HAP-1 (cell line): ENCODE measurements around the gene MAEA.
"Not testable (repeated sequence)": the region's sequence is repeated elsewhere in the genome, so short reads cannot be mapped to it uniquely, and the experiment has no call there.

Experiments
- DNase-seq, 2 experiments: peaks; one replicate each; pipeline ENCODE4 v3.0.0-alpha.2; 2016 to 2020; ENCODE audit warnings: low spot score in 2 of 2
- H3K27me3 ChIP-seq: fragments of 250-450 bp; sonication (Bioruptor Pico); 2 replicates; pipeline ENCODE4 v1.5.1; 2020; ENCODE audit warnings: low read depth, mild to moderate bottlenecking, moderate library complexity
- H3K36me3 ChIP-seq: fragments of 250-450 bp; sonication (Bioruptor Pico); replicated peaks from 2 replicates; pipeline ENCODE4 v1.5.1; 2020; ENCODE audit warnings: mild to moderate bottlenecking
- H3K4me1 ChIP-seq: fragments of 250-450 bp; sonication (Bioruptor Pico); 2 replicates; pipeline ENCODE4 v1.5.1; 2020; ENCODE audit warnings: mild to moderate bottlenecking
- H3K4me3 ChIP-seq: fragments of 250-450 bp; sonication (Bioruptor Pico); 2 replicates; pipeline ENCODE4 v1.5.1; 2020; ENCODE audit warnings: mild to moderate bottlenecking, moderate library complexity
- H3K9me3 ChIP-seq: fragments of 250-450 bp; sonication (Bioruptor Pico); 2 replicates; pipeline ENCODE4 v1.5.1; 2020; ENCODE audit warnings: mild to moderate bottlenecking, moderate library complexity
- in situ Hi-C: fragments of 300-500 bp; cut with MboI; formaldehyde crosslinking; loops from 3 replicates; pipeline ENCODE4 v1.14.3; 2020; ENCODE audit warnings: low sequenced_read_pairs, inconsistent platforms, mixed read lengths

The MAEA gene

GRCh38 chr4:1279253-1279652 lies 10.4 kb upstream of the MAEA start:
- Histone ChIP-seq H3K36me3 (no peaks in the 10 kb centered on the region), H3K9me3 (no peaks in the 10 kb centered on the region), H3K4me1 (no peaks in the 10 kb centered on the region), H3K27me3 (peaks cover 2% of the 10 kb centered on the region; the same call in 1 of the 2 replicates), H3K4me3 (no peak overlapping the region)
- in situ Hi-C loops: no loop called here
- DNase-seq: no peak

- no peak for DNase-seq
- H3K4me3 ChIP-seq: no peak overlapping the region
- peaks cover under 1% of the 10 kb centered on the region; the same call in 1 of the 2 replicates for H3K4me1 ChIP-seq
- H3K9me3 ChIP-seq: peaks cover 2% of the 10 kb centered on the region; the same call in 1 of the 2 replicates
- H3K27me3 ChIP-seq: no peaks in the 10 kb centered on the region
- in situ Hi-C loops: no loop called here
- H3K36me3 ChIP-seq: no peaks in the 10 kb centered on the region
Observed at GRCh38 chr4:1283711-1284110, 6.0 kb upstream of the MAEA start.

GRCh38 chr4:1285151-1285789 lies 4.4 kb upstream of the MAEA start:
- Histone ChIP-seq H3K9me3 (peaks cover 2% of the 10 kb centered on the region; the same call in 1 of the 2 replicates), H3K4me1 (peaks cover 3% of the 10 kb centered on the region; the same call in 1 of the 2 replicates), H3K36me3 (no peaks in the 10 kb centered on the region), H3K4me3 (no peak overlapping the region), H3K27me3 (no peaks in the 10 kb centered on the region)
- in situ Hi-C loops: no loop called here
- no peak for DNase-seq

- Histone ChIP-seq H3K9me3 (peaks cover 2% of the 10 kb centered on the region; the same call in 1 of the 2 replicates), H3K36me3 (no peaks in the 10 kb centered on the region), H3K27me3 (no peaks in the 10 kb centered on the region), H3K4me3 (no peak overlapping the region), H3K4me1 (peaks cover 3% of the 10 kb centered on the region; the same call in 1 of the 2 replicates)
- in situ Hi-C loops: no loop called here
- DNase-seq: no peak
Observed at GRCh38 chr4:1285790-1286553, 3.7 kb upstream of the MAEA start.

GRCh38 chr4:1288786-1289185 lies 905 bp upstream of the MAEA start:
- DNase-seq: no peak
- Histone ChIP-seq H3K27me3 (no peaks in the 10 kb centered on the region), H3K36me3 (peaks cover 12% of the 10 kb centered on the region), H3K9me3 (peaks cover 2% of the 10 kb centered on the region; the same call in 1 of the 2 replicates), H3K4me3 (peak overlapping the region; percentile 64), H3K4me1 (peaks cover 13% of the 10 kb centered on the region)
- in situ Hi-C loops: no loop called here

- DNase-seq: no peak
- in situ Hi-C loops: no loop called here
Observed at GRCh38 chr4:1290165-1290977, 680 bp downstream of the MAEA start.

GRCh38 chr4:1291091-1291490 lies 1.4 kb downstream of the MAEA start:
- Histone ChIP-seq H3K9me3 (peaks cover 2% of the 10 kb centered on the region; the same call in 1 of the 2 replicates), H3K4me1 (peaks cover 13% of the 10 kb centered on the region), H3K4me3 (peak overlapping the region; percentile 64), H3K27me3 (no peaks in the 10 kb centered on the region), H3K36me3 (peaks cover 12% of the 10 kb centered on the region)
- DNase-seq: no peak
- in situ Hi-C loops: no loop called here

More at GRCh38 chr4:1290165-1290977, 680 bp downstream of the MAEA start:
- Histone ChIP-seq H3K27me3 (no peaks in the 10 kb centered on the region), H3K9me3 (peaks cover 2% of the 10 kb centered on the region; the same call in 1 of the 2 replicates), H3K4me3 (peak overlapping the region; percentile 64), H3K36me3 (peaks cover 12% of the 10 kb centered on the region), H3K4me1 (peaks cover 13% of the 10 kb centered on the region)

GRCh38 chr4:1291996-1292702 lies 2.5 kb downstream of the MAEA start:
- Histone ChIP-seq H3K27me3 (no peaks in the 10 kb centered on the region), H3K9me3 (no peaks in the 10 kb centered on the region; the same call in 1 of the 2 replicates), H3K4me3 (peak overlapping the region; percentile 64; the same call in 1 of the 2 replicates), H3K4me1 (peaks cover 13% of the 10 kb centered on the region), H3K36me3 (peaks cover 16% of the 10 kb centered on the region)
- in situ Hi-C loops: no loop called here
- DNase-seq: no peak

GRCh38 chr4:1292703-1293011 lies 3.0 kb downstream of the MAEA start:
- DNase-seq, in situ Hi-C loops, H3K27me3 ChIP-seq, H3K9me3 ChIP-seq, H3K4me3 ChIP-seq: not testable (repeated sequence)
- H3K36me3 ChIP-seq: peaks cover 20% of the 10 kb centered on the region
- H3K4me1 ChIP-seq: peaks cover 13% of the 10 kb centered on the region

GRCh38 chr4:1293531-1293941 lies 3.8 kb downstream of the MAEA start:
- Histone ChIP-seq H3K36me3 (peaks cover 20% of the 10 kb centered on the region), H3K9me3 (no peaks in the 10 kb centered on the region), H3K27me3 (no peaks in the 10 kb centered on the region), H3K4me3 (no peak overlapping the region), H3K4me1 (peaks cover 13% of the 10 kb centered on the region)
- no peak for DNase-seq
- in situ Hi-C loops: no loop called here

- no peak for DNase-seq
- Histone ChIP-seq H3K4me3 (no peak overlapping the region), H3K9me3 (no peaks in the 10 kb centered on the region), H3K27me3 (no peaks in the 10 kb centered on the region), H3K4me1 (peaks cover 9% of the 10 kb centered on the region), H3K36me3 (peaks cover 22% of the 10 kb centered on the region)
- in situ Hi-C loops: no loop called here
Observed at GRCh38 chr4:1293991-1294390, 4.3 kb downstream of the MAEA start.

GRCh38 chr4:1294424-1294823 lies 4.7 kb downstream of the MAEA start:
- peaks cover 9% of the 10 kb centered on the region for H3K4me1 ChIP-seq
- no peaks in the 10 kb centered on the region for H3K9me3 ChIP-seq
- in situ Hi-C loops: no loop called here
- no peak overlapping the region for H3K4me3 ChIP-seq
- H3K27me3 ChIP-seq: no peaks in the 10 kb centered on the region
- DNase-seq: no peak
- peaks cover 22% of the 10 kb centered on the region for H3K36me3 ChIP-seq

- in situ Hi-C loops: no loop called here
- no peak overlapping the region for H3K4me3 ChIP-seq
- H3K4me1 ChIP-seq: peaks cover 9% of the 10 kb centered on the region
- no peaks in the 10 kb centered on the region for H3K9me3 ChIP-seq
- no peaks in the 10 kb centered on the region for H3K27me3 ChIP-seq
- DNase-seq: no peak
- peaks cover 25% of the 10 kb centered on the region for H3K36me3 ChIP-seq
Observed at GRCh38 chr4:1294891-1295290, 5.2 kb downstream of the MAEA start.
